Activated gamma-delta T cell treated with anti-CD3 and anti-CD28 coated beads, Interleukin-2, amount 50 U/mL, for 16 hours (primary cell): ENCODE data around the gene TM6SF1.
"Not testable (repeated sequence)": the region's sequence is repeated elsewhere in the genome, so short reads cannot be mapped to it uniquely, and the experiment has no call there.

Experiments
- DNase-seq: peaks from one replicate; pipeline ENCODE4 v3.0.0-alpha.2; 2020; ENCODE audit warnings: low read depth

Gene TM6SF1

DNA sequence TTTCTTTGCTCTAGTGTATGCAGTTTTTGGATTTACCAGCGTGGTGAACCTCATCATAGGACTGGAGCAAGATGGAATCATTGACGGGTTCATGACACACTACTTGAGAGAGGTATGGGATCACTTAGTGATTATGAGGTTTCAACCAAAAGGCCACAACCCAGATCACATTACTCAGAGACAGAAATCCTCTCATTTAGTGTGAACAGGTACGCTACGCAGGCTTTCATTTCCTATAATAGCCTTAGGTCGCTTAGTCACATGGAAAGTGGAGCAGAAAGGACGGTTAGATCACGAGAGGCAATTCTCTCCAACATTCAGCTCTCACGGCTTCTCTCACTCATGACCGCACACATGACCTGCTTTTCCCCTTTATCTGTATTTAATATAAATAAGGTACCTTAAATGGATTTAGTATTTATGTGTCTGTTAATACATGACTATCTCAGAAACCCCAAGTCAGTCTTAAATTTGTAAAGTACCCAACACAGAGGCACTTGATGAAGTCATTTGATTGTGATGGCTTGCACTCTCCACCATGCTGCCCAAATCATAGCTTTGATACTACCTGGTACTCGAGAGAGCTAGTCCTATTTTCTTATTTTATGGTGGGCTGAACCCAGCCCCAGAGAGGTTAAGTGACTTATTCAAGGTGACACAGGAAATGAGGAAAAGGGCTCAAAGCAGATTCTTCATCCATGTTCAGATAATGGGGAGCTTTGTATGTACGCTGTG, 8.6 kb downstream of the TM6SF1 start:
- no peak for DNase-seq

DNA sequence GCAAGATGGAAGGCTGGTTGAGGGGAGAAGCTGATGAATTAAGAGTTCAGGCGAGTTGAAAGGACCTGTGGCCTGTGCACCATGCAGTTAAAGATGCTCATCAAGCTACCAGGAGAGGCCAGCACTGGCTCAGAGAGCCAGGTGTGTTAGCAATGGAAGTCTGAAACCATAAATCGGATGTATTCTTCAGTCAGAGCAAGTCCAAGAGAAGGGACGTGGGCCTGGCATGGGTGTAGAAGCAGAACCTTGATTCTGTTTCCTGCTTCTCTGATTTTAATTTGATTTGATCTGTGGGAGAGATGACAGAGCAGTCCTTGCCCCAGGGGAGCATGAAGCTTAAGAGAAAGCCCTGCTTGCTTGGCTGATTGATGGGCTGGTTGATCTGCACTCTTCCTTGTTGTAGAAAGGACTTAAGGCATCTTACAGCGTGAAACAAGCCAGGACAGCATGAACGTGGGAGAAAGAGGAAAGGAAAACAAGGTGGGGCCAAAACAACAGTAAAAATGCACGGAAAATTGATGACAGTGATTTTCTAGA, 10.9 kb downstream of the TM6SF1 start:
- DNase-seq, result no peak

DNA sequence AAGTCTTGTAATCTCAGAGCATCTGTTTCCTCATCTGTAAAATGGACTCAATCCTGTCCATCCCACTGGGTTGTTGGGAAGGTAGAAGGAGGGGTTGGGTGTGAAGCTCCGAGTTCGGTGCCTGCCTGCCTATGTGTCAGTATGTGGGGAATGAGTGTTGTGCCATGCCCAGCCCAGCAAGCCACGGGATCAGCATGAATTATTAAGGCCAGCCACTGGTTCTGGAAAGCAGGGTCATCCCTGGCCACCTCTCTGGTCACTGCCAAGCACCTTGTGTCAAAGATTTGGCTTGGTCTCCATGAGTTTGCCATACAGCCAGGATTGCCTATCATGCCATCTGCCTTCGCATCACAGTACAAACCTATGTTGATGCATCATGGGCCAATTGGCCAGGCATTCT, 11.5 kb downstream of the TM6SF1 start:
- DNase-seq, result no peak

DNA sequence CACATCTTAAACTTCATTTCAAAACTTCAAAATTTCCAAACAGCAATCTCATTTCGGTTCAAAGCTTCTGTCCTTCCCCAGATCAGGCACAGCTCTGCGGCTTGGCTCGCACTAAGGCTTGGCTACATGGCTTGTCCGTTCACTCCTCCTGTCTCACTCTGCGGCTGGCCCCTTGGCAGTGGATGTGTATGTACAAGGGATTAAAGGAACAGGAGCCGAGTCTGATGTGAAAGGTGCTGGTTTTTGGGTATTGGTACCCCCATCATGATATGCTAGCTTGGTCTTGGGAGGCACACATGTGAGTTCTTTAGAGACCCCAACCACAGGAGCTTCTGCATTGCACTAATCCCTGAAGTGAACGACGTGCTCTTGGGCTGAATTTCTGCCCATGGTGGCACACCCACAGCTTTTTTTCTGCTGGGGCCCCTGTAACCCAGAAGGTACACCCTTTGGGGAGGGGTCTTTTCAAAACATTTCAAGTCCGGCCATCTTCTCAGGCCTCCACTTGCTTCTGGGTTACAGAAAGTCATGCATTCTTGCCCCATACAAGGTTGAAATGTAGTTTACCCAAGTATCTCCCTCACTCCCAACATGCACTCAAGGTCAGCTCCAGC, 12.6 kb downstream of the TM6SF1 start:
- no peak for DNase-seq

DNA sequence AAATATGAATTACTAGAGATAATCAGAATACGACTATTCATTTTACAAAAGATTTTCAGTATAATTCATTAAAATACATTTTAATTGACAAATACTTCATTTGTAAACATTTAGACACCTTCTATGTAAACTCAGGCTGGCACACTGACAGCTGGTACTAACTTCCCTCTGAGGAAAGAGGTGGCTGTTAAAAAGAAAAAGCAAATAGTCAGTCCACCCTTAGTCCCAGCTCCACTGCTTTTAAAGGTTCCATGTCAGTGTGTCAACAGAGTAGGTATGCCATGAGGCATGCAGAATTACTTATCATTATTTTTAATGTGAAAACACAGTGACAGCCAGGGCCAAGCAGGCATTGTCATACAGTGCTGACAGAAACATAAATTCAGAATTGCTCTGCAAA, 16.1 kb downstream of the TM6SF1 start:
- no peak for DNase-seq

DNA sequence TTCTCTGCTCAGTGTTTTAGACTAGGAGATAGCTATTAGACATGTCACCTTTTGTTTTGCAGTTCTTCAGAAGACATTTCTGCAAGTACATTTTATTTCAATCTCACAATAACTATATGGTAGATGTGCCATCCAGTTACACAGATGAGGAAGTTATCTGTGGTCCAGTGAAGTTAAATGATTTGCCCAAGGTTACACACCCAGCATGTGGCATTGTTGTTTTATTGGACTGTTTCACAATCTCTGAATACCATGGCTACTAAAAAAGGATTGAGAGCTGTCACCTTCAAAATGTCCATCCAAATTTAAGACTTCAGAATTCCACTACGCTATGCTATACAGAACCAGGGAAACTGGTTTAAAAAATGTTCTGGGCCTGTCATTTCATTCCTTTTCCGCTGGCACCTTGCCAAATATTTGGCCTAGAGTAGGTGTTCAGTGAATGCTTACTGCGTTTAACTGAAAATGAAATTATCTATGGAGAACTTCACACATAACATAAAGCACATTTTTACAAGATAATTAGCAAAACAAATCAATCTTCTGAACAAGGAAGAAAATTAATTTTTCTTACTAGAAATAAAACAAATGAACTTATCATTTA, 20.2 kb downstream of the TM6SF1 start:
- no peak for DNase-seq

DNA sequence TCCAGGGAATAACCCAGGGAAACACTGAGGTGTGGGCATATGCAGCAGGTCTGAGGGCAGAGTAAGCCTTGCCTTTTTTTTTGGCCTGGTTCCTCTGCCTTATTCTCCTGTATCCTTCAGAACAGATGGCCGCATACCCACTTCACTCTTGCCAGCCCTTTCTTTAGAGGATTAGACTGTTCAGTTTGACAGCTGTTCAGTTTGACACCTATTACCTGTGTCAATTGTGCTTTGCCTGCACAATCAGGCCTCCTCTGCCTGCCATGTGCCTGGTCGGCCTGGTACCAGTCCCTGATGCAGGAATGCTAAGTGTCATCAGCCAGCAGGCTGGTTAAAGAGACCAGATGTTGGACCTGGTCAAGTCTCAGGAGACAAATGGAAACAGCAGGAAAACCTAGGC, 22.3 kb downstream of the TM6SF1 start:
- DNase-seq, result no peak

DNA sequence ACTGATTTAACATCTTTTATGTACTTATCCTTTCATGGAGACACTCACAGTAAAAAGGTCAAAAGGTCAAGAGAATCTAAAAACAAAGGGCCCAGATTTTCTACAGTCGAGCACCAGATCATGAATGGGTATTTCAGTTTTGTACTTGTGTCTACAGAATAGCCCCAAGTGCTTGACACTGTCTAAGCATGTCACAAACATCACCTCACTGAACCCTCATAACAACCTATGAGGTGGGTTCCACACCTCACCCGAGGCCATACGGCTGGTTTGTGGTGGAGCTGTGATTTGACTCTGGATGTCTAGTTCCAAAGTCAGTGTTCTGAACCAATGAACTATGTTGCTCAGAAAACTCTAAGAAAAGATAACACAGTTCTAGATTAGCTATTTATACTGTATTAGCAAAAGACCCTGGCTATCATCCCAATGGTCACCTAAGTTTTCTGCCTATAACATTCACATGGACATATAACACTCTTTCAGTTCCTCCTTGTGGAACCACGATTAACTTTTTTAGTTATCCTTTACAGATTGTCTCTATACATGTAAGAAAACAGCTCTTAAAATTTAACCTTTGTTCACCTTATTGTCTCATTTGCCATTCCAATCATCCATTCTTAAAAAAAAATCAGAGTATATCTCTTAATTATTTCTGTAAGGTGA, 25.5 kb downstream of the TM6SF1 start:
- no peak for DNase-seq

DNA sequence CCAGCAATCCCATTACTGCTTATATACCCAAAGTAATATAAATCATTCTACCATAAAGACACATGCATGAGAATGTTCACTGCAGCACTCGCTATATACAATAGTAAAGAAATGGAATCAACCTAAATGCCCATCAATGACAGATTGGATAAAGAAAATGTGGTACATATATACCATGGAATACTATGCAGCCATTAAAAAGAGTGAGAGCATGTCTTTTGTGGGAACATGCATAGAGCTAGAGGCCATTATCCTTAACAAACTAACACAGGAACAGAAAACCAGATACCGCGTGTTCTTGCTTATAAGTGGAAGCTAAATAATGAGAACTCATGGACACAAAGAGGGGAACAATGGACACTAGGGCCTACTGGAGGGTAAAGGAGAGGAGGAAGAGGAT, 34.7 kb downstream of the TM6SF1 start:
- DNase-seq, result not testable (repeated sequence)

DNA sequence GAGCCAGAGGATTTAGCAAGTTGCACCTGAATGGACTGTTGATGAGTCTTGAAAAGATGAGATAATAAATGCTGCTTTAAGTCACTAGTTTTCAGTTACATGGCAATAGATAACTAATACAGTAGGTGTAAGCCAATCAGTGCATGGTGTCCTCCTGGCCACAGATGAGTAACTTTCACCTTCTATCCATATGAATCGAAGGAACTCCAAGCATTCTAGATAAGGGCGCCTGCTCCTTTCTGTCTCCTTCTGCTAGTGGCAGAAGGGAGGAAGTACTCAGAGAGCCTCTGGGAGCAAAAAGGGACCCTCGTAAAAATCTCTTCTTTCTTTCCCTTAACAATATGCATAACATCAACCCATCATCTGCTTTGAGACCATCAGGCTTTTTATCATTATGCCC, 37.3 kb downstream of the TM6SF1 start:
- DNase-seq, result no peak

DNA sequence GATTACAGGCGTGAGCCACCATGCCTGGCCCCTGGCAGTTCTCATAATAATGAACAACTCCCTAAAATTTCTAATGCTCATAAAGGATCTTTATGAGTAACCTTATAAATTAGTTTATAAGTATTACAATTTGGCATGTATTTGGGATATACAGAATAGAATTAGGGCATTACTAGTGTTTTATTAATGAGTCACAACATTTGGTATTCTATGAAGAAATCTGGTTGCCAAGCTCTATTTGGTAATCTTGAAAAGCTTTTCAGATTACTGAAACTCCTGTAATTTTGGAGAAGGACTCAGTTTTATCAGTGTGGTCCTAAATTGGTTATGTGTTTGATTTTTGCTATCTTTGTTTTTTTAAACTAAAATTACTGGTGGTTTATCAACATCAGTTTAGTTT, 45.8 kb downstream of the TM6SF1 start:
- DNase-seq, result no peak

DNA sequence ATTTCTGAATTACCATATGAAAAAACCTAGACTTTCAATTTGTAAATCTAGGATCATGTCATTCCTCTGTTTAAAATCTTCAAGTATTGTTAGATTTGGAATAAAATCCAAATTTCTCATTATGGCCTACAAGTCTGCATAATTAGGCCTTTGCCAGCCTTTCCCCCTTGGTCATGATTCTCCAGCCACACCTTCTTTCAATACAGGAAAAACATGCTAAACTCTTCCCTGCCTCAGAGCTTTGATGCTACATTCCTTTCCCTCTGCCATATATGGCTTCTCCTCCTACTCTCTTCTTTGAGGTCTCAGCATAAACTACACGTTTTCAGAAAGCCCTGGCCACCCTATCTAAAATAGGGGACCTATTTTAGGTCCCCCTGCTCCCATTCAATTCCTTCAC, 48.5 kb downstream of the TM6SF1 start:
- no peak for DNase-seq

DNA sequence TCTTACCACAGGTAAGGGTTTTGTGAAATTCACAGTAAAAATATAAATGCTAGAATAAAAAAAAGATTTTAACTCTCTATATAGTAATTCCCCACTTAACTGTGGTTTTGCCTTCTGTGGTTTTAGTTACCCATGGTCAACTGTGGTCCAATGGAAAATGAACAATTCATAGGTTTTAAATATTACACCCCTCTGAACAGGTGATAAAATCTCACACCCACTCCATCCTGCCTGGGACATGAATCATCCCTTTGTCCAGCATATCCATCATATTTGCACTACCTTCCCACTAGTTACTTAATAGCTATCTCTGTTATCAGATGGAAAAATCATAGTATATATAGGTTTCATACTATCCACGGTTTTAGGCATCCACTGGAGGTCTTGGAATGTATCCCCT, 50.9 kb downstream of the TM6SF1 start:
- DNase-seq, result no peak

DNA sequence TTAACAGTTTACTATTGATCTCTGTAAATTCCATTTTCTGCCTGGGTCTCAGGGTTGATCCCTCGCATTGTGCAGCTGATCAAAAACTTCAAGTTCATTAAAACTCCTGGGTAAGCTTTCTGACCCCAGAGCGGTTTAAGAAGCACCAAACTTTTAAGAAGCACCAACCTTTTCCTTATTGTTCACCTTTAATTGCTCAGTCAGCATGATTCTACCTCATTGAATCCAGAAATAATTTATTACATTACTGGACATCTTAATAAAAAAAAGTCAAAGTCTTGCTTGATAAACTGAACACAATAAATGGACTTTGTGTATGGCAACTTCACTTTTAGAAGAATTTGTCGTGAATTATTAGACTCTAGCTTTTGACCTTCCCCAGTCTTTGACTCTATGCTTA, 53.3 kb downstream of the TM6SF1 start:
- no peak for DNase-seq

DNA sequence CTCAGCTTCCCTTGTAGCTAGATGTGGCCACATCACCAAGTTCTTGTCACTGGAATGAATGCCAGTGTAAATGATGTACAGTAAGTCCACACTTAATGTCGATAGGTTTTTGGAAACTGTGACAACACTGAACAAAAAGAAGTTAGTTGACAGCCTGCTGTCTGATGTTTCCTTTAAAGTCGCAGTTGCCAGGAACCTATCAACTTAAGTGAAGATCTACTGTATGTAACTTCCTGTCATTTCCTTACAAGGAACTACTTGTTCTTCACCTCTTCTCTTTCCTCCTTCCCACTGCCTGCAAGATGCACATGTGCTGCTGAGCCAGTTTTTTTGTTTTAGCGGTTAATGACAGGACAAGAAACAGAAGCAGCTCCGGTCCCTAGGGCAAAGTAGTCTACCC, 55.6 kb downstream of the TM6SF1 start:
- no peak for DNase-seq

DNA sequence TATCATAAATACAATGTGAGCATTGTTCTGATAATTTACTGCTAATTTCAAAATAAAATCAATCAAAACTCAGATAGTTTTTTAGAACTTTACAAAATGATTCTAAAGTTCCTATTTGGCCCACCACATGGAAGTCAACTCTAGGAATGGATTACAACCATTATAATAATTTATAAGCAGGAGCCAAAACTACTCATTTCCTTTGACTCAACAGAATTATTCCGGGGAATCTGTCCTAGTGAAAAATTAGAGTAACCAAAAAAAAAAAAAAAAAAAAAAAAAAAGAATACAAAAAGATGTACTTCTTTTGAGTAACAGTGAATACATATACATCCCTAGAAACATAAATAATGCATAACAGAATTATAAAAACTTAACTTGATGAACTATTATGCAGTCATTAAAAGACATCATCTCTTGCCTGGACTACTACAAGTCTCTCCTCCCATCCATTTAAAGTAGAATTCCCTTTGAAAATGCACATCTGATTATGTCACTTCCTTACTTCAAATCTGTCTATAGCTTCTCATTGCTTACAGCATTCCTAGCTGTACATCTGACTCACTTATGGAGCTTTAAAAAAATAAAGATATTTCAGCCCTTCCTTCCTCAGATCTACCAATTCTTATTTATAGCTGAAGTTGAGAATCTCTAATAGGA, 56.8 kb downstream of the TM6SF1 start:
- DNase-seq, result no peak

DNA sequence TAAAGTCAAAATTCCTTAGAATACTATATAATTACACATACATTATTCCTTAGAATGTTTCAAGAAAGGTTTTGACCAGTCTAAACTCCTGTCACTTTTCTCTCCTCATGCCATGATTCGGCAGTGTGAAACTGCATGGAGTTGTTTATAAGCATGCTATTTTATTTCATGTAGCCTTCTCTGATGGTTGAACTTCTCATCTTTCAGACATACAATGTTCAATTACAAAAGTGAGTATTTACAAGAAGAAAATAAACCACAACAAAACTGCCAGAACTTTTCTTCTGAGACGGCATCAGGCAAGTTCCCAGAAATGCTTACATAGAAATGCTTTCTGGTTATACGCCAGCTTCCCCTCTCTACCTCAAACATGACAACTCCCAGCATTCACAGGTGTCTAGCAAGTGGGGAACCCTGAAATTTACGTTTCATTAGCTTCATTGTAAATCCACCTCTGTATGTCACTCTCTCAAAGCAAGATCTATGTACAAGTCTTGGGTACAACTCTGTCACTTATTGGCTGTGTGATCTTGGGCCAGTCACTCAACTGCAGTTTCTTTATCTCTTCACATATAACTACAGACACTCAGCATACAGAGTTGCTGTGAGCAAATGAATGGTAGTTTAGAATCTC, 57.4 kb downstream of the TM6SF1 start:
- no peak for DNase-seq

DNA sequence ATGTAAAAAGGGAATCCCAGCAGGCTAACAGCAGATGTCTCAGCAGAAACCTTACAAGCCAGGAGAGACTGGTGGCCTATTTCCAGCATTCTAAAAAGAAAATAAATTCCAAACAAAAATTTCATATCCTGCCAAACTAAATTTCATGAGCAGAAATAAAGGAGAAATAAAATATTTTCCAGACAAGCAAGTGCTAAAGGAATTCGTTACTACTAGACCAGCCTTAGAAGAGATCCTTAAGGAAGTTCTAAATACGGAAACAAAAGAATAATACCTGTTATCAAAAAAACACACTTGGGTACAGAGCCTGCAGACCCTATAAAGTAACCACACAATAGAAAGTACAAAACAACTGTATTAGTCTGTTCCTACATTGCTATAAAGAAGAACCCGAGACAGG, 58.8 kb downstream of the TM6SF1 start:
- DNase-seq, result no peak

DNA sequence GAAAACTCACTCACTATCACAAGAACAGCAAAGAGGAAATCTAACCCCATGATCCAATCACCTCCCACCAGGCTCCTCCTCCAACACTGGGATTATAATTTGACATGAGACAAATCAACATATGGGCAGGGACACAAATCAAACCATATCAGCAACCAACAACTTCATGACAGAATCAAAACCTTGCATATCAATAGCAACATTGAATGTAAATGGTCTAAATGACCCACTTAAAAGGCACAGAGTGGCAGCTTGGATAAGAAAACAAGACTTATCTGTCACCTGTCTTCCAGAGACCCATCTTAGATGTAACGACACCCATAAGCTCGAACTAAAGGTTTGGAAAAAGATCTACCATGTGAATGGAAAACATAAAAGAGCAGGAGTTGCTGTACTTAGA, 59.4 kb downstream of the TM6SF1 start:
- DNase-seq, result no peak

DNA sequence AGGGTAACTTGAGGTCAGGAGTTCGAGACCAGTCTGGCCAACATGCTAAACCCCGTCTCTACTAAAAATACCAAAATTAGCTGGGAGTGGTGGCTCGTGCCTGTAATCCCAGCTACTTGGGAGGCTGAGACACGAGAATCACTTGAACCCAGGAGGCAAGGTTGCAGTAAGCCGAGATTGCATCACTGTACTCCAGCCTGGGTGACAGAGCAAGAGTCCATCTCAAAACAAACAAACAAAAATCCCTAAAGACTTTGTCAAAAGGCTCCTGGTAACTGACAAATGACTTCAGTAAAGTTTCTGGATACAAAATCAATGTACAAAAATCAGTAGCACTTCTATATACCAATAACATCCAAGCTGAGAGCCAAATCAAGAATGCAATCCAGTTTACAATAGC, 62.1 kb downstream of the TM6SF1 start:
- DNase-seq, result not testable (repeated sequence)

DNA sequence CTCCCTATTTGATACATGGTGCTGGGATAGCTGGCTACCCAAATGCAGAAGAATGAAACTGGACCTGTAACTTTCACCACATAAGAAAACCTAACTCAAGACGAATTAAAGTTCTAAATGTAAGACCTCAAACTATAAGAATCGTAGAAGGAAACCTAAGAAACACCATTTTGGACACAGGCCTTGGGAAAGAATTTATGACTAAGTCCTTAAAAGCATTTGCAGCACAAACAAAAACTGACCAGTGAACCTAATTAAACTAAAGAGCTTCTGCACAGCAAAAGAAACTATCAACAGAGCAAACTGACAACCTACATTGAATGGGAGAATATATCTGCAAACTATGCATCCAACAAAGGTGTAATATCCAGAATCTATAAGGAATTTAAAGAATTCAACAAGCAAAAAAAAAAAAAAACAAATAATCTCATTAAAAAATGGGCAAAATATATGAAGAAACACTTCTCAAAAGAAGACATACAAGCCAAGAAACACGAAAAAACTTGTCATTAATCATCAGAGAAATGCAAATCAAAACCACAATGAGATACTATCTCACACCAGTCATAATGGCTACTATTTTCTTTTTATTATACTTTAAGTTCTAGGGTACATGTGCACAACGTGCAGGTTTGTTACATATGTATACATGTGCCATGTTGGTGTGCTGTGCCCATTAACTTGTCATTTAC, 63.2 kb downstream of the TM6SF1 start:
- DNase-seq, result no peak
